ENCODE data around the gene TRAPPC3.

The TRAPPC3 gene

GRCh38 chr1:36116901-36117300 lies 32.4 kb downstream of the TRAPPC3 start:
- TF ChIP-seq GATA3 (IDR thresholded peaks at IDR 0.05; ENCODE audit: low read depth, low read length) (no peak), GATA2 (IDR thresholded peaks at IDR 0.05; ENCODE audit: low read depth, low read length) (no peak)

GRCh38 chr1:36115931-36116330 lies 33.4 kb downstream of the TRAPPC3 start:
- TF ChIP-seq GATA3 (IDR thresholded peaks at IDR 0.05; ENCODE audit: low read depth, low read length) (no peak), GATA2 (IDR thresholded peaks at IDR 0.05; ENCODE audit: low read depth, low read length) (no peak)

DNA sequence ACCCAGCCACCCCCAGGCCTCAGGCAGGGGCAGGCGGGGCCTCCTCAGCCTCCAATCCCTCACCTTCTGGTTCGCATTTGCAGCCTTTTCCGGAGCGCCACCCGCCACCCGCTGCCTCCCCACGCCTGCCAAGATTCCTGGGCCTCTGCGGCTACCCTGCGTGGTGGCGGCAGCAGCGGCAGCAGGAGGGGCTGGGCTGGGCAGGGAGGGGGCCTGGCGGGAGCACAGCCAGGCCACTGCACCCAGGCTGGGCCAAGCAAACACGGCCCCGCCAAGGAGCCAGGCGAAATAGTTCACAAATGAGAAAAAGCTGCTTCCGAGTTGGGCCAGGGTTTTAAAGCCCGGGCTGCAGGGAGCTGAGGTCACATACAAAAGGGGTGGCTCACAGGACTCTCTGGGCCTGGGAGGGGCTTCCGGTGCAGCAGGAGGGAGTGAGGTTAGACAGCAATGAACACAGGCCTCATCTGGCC lies 34.1 kb downstream of the TRAPPC3 start:
- no peak for TF ChIP-seq GATA2 (IDR thresholded peaks at IDR 0.05; ENCODE audit: low read depth, low read length)
- no peak for TF ChIP-seq GATA3 (IDR thresholded peaks at IDR 0.05; ENCODE audit: low read depth, low read length)

GRCh38 chr1:36114371-36114770 lies 34.9 kb downstream of the TRAPPC3 start:
- TF ChIP-seq GATA2 (IDR thresholded peaks at IDR 0.05; ENCODE audit: low read depth, low read length) (no peak), GATA3 (IDR thresholded peaks at IDR 0.05; ENCODE audit: low read depth, low read length) (no peak)

DNA sequence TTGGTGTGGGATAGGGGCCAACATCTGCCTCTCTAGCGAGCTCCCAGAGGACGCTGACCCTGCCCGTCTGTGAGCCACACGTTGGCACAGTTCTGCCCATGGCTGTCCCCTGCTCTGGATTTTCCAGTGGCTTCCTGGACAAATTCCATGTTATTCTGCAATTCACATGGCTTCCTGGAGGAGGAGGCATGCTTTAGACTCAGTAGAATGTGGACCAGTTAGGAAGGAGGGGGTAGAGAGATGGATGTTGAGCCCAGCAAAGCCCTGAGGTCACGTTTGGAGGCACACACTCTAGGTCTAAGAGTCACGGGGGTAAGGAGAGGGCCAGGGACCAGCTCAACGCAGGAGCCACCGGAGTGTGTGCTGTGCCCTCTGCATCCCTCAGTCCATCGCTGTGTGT lies 36.5 kb downstream of the TRAPPC3 start:
- TF ChIP-seq GATA2 (IDR thresholded peaks at IDR 0.05; ENCODE audit: low read depth, low read length) (no peak), GATA3 (IDR thresholded peaks at IDR 0.05; ENCODE audit: low read depth, low read length) (no peak)

DNA sequence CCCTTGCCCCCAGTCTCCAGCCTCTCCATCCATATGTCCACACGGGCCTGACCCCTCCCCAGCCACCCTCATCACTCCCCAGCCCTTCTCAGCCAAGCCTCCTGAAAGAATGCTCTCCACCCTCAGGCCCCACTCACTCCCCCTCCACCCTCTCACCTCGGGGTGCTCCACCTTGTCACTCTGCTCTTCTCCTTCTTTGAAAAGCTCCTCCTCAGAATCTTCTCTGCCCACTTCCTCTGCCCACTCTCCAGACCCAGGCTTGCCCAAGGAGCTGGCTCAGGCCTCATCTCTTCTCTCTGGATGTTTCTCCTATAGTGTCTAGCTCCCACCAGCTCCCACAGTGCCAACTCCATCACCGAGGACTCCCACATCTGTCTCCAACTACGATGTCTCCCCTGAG lies 38.1 kb downstream of the TRAPPC3 start:
- TF ChIP-seq GATA2 (IDR thresholded peaks at IDR 0.05; ENCODE audit: low read depth, low read length) = no peak
- no peak for TF ChIP-seq GATA3 (IDR thresholded peaks at IDR 0.05; ENCODE audit: low read depth, low read length)

- TF ChIP-seq GATA3 (IDR thresholded peaks at IDR 0.05; ENCODE audit: low read depth, low read length) (no peak), GATA2 (IDR thresholded peaks at IDR 0.05; ENCODE audit: low read depth, low read length) (no peak)
Observed at GRCh38 chr1:36109041-36109679, 40.1 kb downstream of the TRAPPC3 start.

DNA sequence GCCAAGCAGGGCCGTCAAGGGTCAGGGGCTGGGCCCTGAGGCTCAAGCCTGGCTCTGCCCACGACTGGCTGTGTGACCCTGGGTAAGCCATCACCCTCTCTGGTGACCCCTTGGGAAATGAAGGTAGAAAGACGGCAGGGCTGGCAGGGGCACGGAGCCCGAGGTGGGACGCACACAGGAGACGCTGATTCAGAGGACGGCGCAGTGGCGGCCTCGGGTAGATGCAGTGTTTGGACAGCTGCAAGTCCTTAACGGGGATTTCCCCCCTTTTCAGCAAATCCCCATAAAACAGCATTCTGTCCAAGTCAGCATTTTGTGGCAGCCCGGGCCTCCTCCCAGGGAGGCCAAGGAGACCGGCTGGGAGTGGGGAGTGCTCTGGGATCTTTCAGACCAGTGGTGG lies 41.0 kb downstream of the TRAPPC3 start:
- no peak for TF ChIP-seq GATA2 (IDR thresholded peaks at IDR 0.05; ENCODE audit: low read depth, low read length)
- no peak for TF ChIP-seq GATA3 (IDR thresholded peaks at IDR 0.05; ENCODE audit: low read depth, low read length)

DNA sequence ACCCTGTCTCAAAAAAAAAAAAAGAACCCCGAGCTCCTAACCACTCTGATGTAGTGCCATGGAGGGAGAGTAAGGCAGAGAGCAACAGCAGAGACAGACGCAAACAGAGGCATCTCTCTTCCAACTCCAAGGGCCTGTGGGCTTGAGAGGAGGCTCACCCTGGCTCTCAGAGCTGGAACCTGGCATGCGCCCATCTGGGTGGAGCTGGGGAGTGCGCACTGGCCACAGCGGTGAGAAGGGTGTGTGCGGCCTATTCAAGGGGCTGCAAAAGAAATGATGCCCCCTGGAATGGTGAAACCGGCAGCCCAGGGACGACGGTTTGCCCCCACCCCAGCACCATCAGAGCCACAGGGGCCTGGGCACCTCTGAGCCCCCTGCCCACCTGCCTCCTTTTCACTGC lies 41.9 kb downstream of the TRAPPC3 start:
- no peak for TF ChIP-seq GATA3 (IDR thresholded peaks at IDR 0.05; ENCODE audit: low read depth, low read length)
- TF ChIP-seq GATA2 (IDR thresholded peaks at IDR 0.05; ENCODE audit: low read depth, low read length) = no peak

DNA sequence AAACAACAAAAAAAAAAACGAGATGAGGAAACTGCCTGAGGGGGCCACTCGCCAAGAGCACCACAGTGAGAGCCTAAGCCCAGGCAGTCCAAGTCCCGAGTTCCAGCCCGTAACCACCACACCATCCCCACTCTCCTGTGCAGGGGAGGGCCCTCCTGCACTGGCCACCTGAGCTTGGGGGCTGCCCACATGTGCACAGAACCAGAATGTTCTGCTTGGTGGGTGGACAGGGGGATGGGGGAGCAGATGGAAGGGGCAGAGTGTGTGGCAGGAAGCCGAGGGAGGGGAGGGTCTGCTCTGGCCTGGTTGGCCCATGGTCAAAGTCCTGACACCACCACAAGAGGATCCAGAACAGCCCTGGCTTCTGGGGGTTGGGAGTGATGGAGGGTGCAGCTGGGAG lies 43.0 kb downstream of the TRAPPC3 start:
- TF ChIP-seq GATA3 (IDR thresholded peaks at IDR 0.05; ENCODE audit: low read depth, low read length) (no peak), GATA2 (IDR thresholded peaks at IDR 0.05; ENCODE audit: low read depth, low read length) (no peak)

DNA sequence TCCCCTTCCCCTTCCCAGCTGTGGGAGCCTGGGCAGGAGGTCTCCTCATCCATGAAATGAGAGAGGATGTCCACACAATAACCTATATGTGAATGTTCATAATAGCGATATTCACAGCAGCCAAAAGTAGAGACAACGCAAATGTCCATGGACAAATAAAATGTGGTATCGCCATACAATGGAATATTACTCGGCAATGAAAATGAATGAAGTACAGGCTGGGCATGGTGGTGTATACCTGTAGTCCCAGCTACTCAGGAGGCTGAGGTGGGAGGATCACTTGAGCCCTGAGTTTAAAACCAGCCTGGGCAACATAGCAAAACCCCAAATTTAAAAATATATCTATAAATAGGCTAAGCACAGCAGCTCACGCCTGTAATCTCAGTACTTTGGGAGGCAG lies 47.7 kb downstream of the TRAPPC3 start:
- no peak for TF ChIP-seq GATA2 (IDR thresholded peaks at IDR 0.05; ENCODE audit: low read depth, low read length)
- no peak for TF ChIP-seq GATA3 (IDR thresholded peaks at IDR 0.05; ENCODE audit: low read depth, low read length)

DNA sequence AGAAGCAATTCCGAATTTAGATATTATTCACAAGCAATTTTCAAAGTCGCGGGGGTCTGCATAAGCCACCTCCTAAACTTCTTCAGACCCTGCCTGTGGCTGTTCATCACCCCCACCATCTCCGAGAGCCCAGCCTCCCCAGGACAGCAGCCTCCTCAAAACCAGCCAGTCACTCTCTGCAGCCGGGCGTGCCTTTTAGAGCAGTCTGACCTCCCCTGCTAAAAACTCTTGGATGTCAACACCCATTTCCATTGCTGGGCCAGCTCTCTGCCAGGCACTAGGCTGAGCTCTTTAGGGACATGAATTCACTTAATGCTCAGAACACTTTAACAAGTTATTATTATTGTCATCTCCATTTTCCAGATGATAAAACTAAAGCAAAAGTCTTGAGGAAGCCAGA lies 48.9 kb downstream of the TRAPPC3 start:
- TF ChIP-seq GATA2 (IDR thresholded peaks at IDR 0.05; ENCODE audit: low read depth, low read length) = no peak
- no peak for TF ChIP-seq GATA3 (IDR thresholded peaks at IDR 0.05; ENCODE audit: low read depth, low read length)

DNA sequence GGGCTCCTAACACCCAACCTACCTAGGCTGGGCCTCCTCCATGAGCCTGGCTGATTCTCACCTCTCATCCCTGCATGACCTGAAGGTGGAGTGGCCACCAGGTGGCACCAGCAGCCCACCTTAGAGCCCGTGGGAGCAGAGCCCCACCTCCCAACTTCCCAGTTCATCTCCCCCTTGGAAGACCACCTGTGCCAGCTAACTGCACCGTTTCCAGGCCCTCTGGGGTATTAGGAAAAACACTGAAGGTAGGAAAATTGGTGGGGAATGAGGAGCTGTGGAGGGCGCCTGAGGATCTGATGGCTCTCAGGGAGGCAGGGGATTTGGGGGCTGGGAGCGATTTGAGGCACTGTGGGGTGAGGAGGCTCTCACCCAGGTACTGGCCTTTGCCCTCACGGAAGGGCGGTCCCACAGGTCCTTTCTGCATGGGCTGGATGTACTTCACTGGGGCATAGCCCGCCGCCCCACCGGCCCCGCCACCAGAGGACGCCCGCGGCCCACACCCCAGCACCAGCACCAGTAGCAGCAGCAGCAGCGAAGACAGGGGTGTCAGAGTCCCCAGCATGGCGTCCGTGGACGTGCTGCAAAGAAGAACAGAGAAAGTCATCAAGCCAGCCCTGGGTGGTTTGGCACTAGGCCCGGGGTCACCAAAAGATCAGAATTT lies 49.5 kb downstream of the TRAPPC3 start:
- no peak for TF ChIP-seq GATA3 (IDR thresholded peaks at IDR 0.05; ENCODE audit: low read depth, low read length)
- no peak for TF ChIP-seq GATA2 (IDR thresholded peaks at IDR 0.05; ENCODE audit: low read depth, low read length)

DNA sequence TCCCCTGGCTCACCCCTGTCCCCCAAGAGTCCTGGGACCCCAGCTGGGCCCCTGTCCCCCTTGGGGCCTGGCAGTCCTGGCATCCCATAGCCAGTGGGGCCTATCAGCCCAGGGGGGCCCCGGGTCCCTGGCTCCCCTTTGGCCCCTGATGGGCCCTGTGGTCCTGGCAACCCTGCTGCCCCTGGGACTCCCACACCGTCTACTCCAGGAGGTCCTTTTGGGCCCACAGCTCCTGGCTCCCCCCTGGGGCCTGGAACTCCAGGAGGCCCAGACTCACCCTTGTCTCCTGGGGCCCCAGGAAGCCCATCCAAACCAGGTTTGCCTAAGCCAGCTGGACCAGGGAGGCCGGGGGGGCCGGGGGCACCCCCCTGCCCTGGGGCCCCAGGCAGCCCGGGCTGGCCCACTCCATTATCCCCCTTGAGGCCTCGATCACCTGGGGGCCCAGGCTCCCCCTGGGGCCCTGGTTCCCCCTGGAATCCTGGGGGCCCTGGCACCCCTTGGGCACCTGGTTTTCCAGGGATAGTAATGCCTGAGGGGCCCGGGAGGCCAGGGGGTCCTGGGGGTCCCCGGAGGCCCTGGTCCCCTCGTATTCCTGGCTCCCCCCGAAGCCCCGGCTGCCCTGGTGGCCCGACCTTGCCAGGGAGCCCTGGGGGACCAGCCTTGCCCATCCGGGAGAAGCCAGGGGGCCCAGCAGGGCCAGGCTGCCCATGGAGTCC lies 50.5 kb downstream of the TRAPPC3 start:
- TF ChIP-seq GATA3 (IDR thresholded peaks at IDR 0.05; ENCODE audit: low read depth, low read length) (no peak), GATA2 (IDR thresholded peaks at IDR 0.05; ENCODE audit: low read depth, low read length) (no peak)
